CD14-positive monocyte (primary cell): ENCODE measurements around the gene BCORL1. TPM values are rescaled to one million over a fixed set of nuclear protein-coding genes. Genes with fewer than 3 reads are reported as not detected.

ENCODE experiments used
- DNase-seq, 3 donors: peaks; one replicate each; pipeline ENCODE4 v3.0.0-alpha.2; 2011 to 2022
- H2AFZ ChIP-seq: 2 replicates; pipeline ENCODE4 v1.6.0; 2012; ENCODE audit warnings: mild to moderate bottlenecking, low read depth, low read length, inconsistent platforms; ENCODE audit not compliant: insufficient read depth, poor library complexity, severe bottlenecking
- H3K27ac ChIP-seq, 2 donors: 1 replicate in 1 of 2; 2 replicates in 1 of 2; pipeline ENCODE4 v1.5.1; 2012 to 2013; ENCODE audit warnings: low read length in 2 of 2, control low read depth in 1 of 2, inconsistent platforms in 1 of 2, low read depth in 1 of 2, mild to moderate bottlenecking in 1 of 2
- H3K27me3 ChIP-seq, 2 donors: one replicate each; pipeline versions ENCODE4 v1.6.0 to v1.6.1; 2011 to 2013; ENCODE audit warnings: low read length in 2 of 2; ENCODE audit not compliant: control insufficient read depth in 2 of 2, insufficient read depth in 2 of 2
- H3K36me3 ChIP-seq, 2 donors: replicated peaks in 1 of 2; 1 replicate in 1 of 2; 2 replicates in 1 of 2; pipeline versions ENCODE4 v1.5.1 to v1.6.1; 2012 to 2013; ENCODE audit warnings: low read length in 2 of 2, control low read depth in 1 of 2, inconsistent platforms in 1 of 2, mild to moderate bottlenecking in 1 of 2; ENCODE audit not compliant: insufficient read depth in 2 of 2, control insufficient read depth in 1 of 2
- H3K4me1 ChIP-seq, 2 donors: 1 replicate in 1 of 2; 2 replicates in 1 of 2; pipeline versions ENCODE4 v1.5.1 to v1.6.1; 2012 to 2013; ENCODE audit warnings: low read length in 2 of 2, control low read depth in 1 of 2, inconsistent platforms in 1 of 2, mild to moderate bottlenecking in 1 of 2, moderate library complexity in 1 of 2; ENCODE audit not compliant: insufficient read depth in 2 of 2, control insufficient read depth in 1 of 2
- H3K4me2 ChIP-seq: replicated peaks from 2 replicates; pipeline ENCODE3; 2012; ENCODE audit warnings: low read length, moderate library complexity, mild to moderate bottlenecking; ENCODE audit not compliant: poor library complexity, severe bottlenecking; ENCODE audit errors: extremely low read depth
- H3K4me3 ChIP-seq, 3 experiments: fragments of 200-600 bp in 1 of 3; sonication (generic) in 1 of 3; replicated peaks in 1 of 3; 1 replicate in 2 of 3; 2 replicates in 1 of 3; pipeline ENCODE4 v1.5.1; 2011 to 2013; ENCODE audit warnings: low read length in 3 of 3, mild to moderate bottlenecking in 3 of 3, control low read depth in 2 of 3, low read depth in 2 of 3, inconsistent platforms in 1 of 3, moderate library complexity in 1 of 3
- H3K79me2 ChIP-seq: 2 replicates; pipeline ENCODE4 v1.6.0; 2012; ENCODE audit warnings: mild to moderate bottlenecking, control low read depth, inconsistent platforms, low read length, moderate library complexity; ENCODE audit not compliant: insufficient read depth
- H3K9ac ChIP-seq: 2 replicates; pipeline ENCODE4 v1.6.0; 2017; ENCODE audit warnings: low read length, mild to moderate bottlenecking; ENCODE audit not compliant: insufficient read depth, poor library complexity, severe bottlenecking
- H3K9me3 ChIP-seq, 2 donors: replicated peaks in 1 of 2; 1 replicate in 1 of 2; 2 replicates in 1 of 2; pipeline versions ENCODE4 v1.5.1 to v1.6.1; 2012 to 2013; ENCODE audit warnings: low read length in 2 of 2, control low read depth in 1 of 2; ENCODE audit not compliant: control insufficient read depth in 1 of 2, insufficient read depth in 1 of 2
- H4K20me1 ChIP-seq: 2 replicates; pipeline ENCODE4 v1.6.0; 2012; ENCODE audit warnings: mild to moderate bottlenecking, low read length, control low read depth, moderate library complexity; ENCODE audit not compliant: insufficient read depth
- H3K27ac Mint-ChIP-seq, 7 donors: one replicate each; pipeline ENCODE4 v1.8.0; 2020; ENCODE audit warnings: mild to moderate bottlenecking in 7 of 7, mixed read lengths in 7 of 7, moderate library complexity in 6 of 7, inconsistent platforms in 2 of 7
- H3K27me3 Mint-ChIP-seq, 3 donors: one replicate each; pipeline ENCODE4 v1.8.0; 2021 to 2022; ENCODE audit warnings: low read depth in 3 of 3, mild to moderate bottlenecking in 3 of 3, mixed read lengths in 3 of 3, moderate library complexity in 3 of 3, inconsistent platforms in 1 of 3
- H3K36me3 Mint-ChIP-seq, 2 donors: one replicate each; pipeline ENCODE4 v1.8.0; 2020; ENCODE audit warnings: mixed read lengths in 2 of 2, inconsistent platforms in 1 of 2, mild to moderate bottlenecking in 1 of 2
- H3K4me1 Mint-ChIP-seq: one replicate; pipeline ENCODE4 v1.8.0; 2020; ENCODE audit warnings: mild to moderate bottlenecking, mixed read lengths
- H3K4me3 Mint-ChIP-seq, 2 donors: one replicate each; pipeline ENCODE4 v1.8.0; 2020; ENCODE audit warnings: mild to moderate bottlenecking in 2 of 2, mixed read lengths in 2 of 2, moderate library complexity in 1 of 2
- H3K9me3 Mint-ChIP-seq, 7 donors: one replicate each; pipeline ENCODE4 v1.8.0; 2020 to 2022; ENCODE audit warnings: mixed read lengths in 7 of 7, mild to moderate bottlenecking in 6 of 7, moderate library complexity in 6 of 7, inconsistent platforms in 2 of 7
- WGBS: methylation state at CpG from one replicate; pipeline ENCODE4 v1.1.5; 2013; ENCODE audit warnings: missing lambda C conversion rate; ENCODE audit not compliant: insufficient coverage; 5-methylcytosine and 5-hydroxymethylcytosine counted together
- intact Hi-C, 2 donors: fragments of 100-400 bp; cut with micrococcal nuclease; formaldehyde crosslinking; loops; one replicate each; pipeline versions ENCODE4 v1.15.0 to v1.15.1; 2023
- polyA plus RNA-seq, 3 donors: library from polyadenylated mRNA; depleted of rRNA in 1 of 3; unstranded in 2 of 3; stranded (reverse) in 1 of 3; fragments of 300-500 nt in 2 of 3; fragments of >200 nt in 1 of 3; fragmentation: Illumina TruSeq in 2 of 3; gene quantifications; 1 replicate in 2 of 3; 2 replicates in 1 of 3; pipeline ENCODE4 v1.2.3, GENCODE V29; 2012 to 2021
- TF ChIP-seq, protein P1 (sequence below): fragments of 200-600 bp; IDR thresholded peaks from one replicate; pipeline ENCODE4 v1.8.0; 2022; ENCODE audit warnings: antibody characterized with exemption, mild to moderate bottlenecking

The BCORL1 gene
- polyA plus RNA-seq, 3 donors = 0.69 to 2.4 (median 0.72) TPM

DNA sequence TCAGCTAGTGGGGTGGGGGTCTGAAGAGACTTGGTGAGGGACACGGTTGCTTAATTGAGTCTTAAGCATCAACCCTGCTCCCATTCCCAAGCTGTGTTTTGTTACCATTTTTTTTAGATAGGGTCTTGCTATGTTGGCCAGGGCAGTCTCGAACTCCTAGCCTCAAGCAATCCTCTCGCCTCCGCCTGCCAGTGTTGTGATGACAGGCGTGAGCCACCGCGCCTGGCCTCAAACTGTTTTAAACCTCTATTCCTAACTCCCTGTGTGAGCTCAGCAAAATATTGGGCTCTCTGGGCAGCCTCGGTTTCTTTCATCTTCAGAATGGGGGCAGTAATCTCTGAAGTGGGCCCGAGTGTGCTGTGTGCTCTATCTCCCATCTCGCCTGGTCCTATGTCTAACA, 26.3 kb upstream of the BCORL1 start:
- peaks cover 29 to 36% of the 10 kb centered on the region in 2 donors for H3K4me1 ChIP-seq
- H3K36me3 Mint-ChIP-seq = no peaks in the 10 kb centered on the region
- peak overlapping the region in 3 of 7 donors; percentile 5 to 84 (median 19) for H3K27ac Mint-ChIP-seq

DNA sequence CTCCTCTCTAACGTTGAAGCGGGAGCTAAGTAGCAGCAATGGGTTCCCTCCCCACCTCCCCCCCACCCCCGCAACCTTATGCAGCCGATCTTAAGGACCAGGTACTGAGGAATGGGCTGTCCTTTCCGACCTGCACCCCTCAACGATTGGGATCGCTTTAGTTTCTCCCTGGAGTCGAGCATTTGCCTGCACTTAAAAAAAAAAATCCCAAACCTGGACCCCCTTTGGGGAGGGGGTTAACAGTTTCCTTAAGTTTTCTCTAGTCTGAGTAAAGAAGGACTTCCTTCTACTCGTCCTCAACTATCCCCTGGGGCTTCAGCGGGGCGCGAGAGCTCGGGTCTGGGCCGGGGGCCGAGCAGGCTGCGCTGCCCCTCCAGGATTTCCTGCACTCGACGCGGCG, 25.7 kb upstream of the BCORL1 start:
- Histone ChIP-seq H3K36me3 (no peaks in the 10 kb centered on the region), H3K4me2 (peak overlapping the region; percentile 63), H3K9ac (peak overlapping the region; percentile 18), H3K79me2 (no peaks in the 10 kb centered on the region), H4K20me1 (no peaks in the 10 kb centered on the region), H3K27me3 (peaks cover 0 to 18% of the 10 kb centered on the region in 2 donors), H3K9me3 (no peaks in the 10 kb centered on the region), H2AFZ (peak overlapping the region; percentile 26), H3K4me3 (peak overlapping the region in 1 of 3 experiments; percentile 71), H3K27ac (peak overlapping the region; percentile 63 to 84), H3K4me1 (peaks cover 33 to 43% of the 10 kb centered on the region in 2 donors)
- 0% methylated on average over 7 of the region's 20 CpGs for WGBS
- peak overlapping the region in 6 of 7 donors; percentile 71 to 86 (median 83) for H3K27ac Mint-ChIP-seq
- DNase-seq = no peak
- TF ChIP-seq, protein P1, sequence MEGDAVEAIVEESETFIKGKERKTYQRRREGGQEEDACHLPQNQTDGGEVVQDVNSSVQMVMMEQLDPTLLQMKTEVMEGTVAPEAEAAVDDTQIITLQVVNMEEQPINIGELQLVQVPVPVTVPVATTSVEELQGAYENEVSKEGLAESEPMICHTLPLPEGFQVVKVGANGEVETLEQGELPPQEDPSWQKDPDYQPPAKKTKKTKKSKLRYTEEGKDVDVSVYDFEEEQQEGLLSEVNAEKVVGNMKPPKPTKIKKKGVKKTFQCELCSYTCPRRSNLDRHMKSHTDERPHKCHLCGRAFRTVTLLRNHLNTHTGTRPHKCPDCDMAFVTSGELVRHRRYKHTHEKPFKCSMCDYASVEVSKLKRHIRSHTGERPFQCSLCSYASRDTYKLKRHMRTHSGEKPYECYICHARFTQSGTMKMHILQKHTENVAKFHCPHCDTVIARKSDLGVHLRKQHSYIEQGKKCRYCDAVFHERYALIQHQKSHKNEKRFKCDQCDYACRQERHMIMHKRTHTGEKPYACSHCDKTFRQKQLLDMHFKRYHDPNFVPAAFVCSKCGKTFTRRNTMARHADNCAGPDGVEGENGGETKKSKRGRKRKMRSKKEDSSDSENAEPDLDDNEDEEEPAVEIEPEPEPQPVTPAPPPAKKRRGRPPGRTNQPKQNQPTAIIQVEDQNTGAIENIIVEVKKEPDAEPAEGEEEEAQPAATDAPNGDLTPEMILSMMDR = no peak
- H3K27me3 Mint-ChIP-seq = peaks cover 16 to 24% (median 24%) of the 10 kb centered on the region in 3 donors
- intact Hi-C loops = no loop called here
- H3K4me3 Mint-ChIP-seq = peak overlapping the region; percentile 71 to 81
- peaks cover 35% of the 10 kb centered on the region for H3K4me1 Mint-ChIP-seq
- no peaks in the 10 kb centered on the region for H3K36me3 Mint-ChIP-seq
- H3K9me3 Mint-ChIP-seq = peaks cover 0 to 13% (median 2%) of the 10 kb centered on the region in 7 donors

More for the DNA sequence above, 26.3 kb upstream of the BCORL1 start:
- WGBS = 93% methylated on average over 3 of the region's 10 CpGs
- peak overlapping the region in 1 of 2 donors; percentile 67 for H3K4me3 Mint-ChIP-seq
- peaks cover 30% of the 10 kb centered on the region for H3K4me1 Mint-ChIP-seq
- intact Hi-C loops = no loop called here
- H3K27me3 ChIP-seq = peaks cover 0 to 18% of the 10 kb centered on the region in 2 donors
- H3K79me2 ChIP-seq = no peaks in the 10 kb centered on the region
- no peak overlapping the region for H3K27ac ChIP-seq
- H3K4me3 ChIP-seq = no peak overlapping the region
- no peak overlapping the region for H2AFZ ChIP-seq
- TF ChIP-seq, protein P1 = no peak
- no peak overlapping the region for H3K4me2 ChIP-seq
- no peaks in the 10 kb centered on the region for H3K36me3 ChIP-seq
- H3K9ac ChIP-seq = no peak overlapping the region
- H3K9me3 Mint-ChIP-seq = peaks cover 0 to 13% (median 2%) of the 10 kb centered on the region in 7 donors
- no peaks in the 10 kb centered on the region for H3K9me3 ChIP-seq
- DNase-seq = no peak
- peaks cover 16 to 28% (median 26%) of the 10 kb centered on the region in 3 donors for H3K27me3 Mint-ChIP-seq
- no peaks in the 10 kb centered on the region for H4K20me1 ChIP-seq
